BLaER1 treated with 17β-estradiol and CSF1 and Interleukin-3, amounts not matched to agents 10 nM and 100 nM (cell line): ENCODE measurements around the gene PHLPP1.

Experiments used
- H3K27ac ChIP-seq, 11 experiments: shearing (Covaris generic); formaldehyde crosslinking; 2 replicates each; pipeline ENCODE4 v1.8.1; 2022
- H3K27me3 ChIP-seq, 11 experiments: shearing (Covaris generic); formaldehyde crosslinking; 2 replicates each; pipeline ENCODE4 v1.8.1; 2022
- H3K36me3 ChIP-seq, 11 experiments: shearing (Covaris generic); formaldehyde crosslinking; 2 replicates each; pipeline ENCODE4 v1.8.1; 2022
- H3K4me1 ChIP-seq, 10 experiments: shearing (Covaris generic); formaldehyde crosslinking; 2 replicates each; pipeline ENCODE4 v1.8.1; 2022
- H3K4me2 ChIP-seq, 11 experiments: shearing (Covaris generic); formaldehyde crosslinking; 2 replicates each; pipeline ENCODE4 v1.8.1; 2022
- H3K4me3 ChIP-seq, 10 experiments: shearing (Covaris generic); formaldehyde crosslinking; 2 replicates each; pipeline ENCODE4 v1.8.1; 2022
- H3K9ac ChIP-seq, 11 experiments: shearing (Covaris generic); formaldehyde crosslinking; 2 replicates each; pipeline ENCODE4 v1.8.1; 2022
- H3K9me3 ChIP-seq, 11 experiments: shearing (Covaris generic); formaldehyde crosslinking; replicated peaks in 1 of 11; 2 replicates each; pipeline ENCODE4 v1.8.1; 2022
- H4K20me1 ChIP-seq, 11 experiments: shearing (Covaris generic); formaldehyde crosslinking; 2 replicates each; pipeline ENCODE4 v1.8.1; 2022
- Cebpa-rat ChIP-seq, 11 experiments: shearing (Covaris generic); IDR thresholded peaks; 2 replicates each; pipeline ENCODE4 v1.8.1; 2022

The PHLPP1 gene

GRCh38 chr18:62834715-62835114, 119.4 kb downstream of the PHLPP1 start:
- Histone ChIP-seq H3K27ac (no peak overlapping the region), H3K4me3 (no peak overlapping the region), H3K27me3 (no peaks in the 10 kb centered on the region), H3K4me2 (no peak overlapping the region), H3K9ac (no peak overlapping the region), H3K4me1 (peaks cover 0 to 19% (median 11%) of the 10 kb centered on the region in 10 experiments; a peak in 12 of 20 replicates), H3K36me3 (peaks cover 0 to 55% (median 29%) of the 10 kb centered on the region in 11 experiments; a peak in 19 of 22 replicates), H3K9me3 (0 out of 22 replicates have a peak, but pooled peaks cover 0 to 6% (median 0%) of the 10 kb centered on the region in 11 experiments), H4K20me1 (peaks cover 0 to 23% (median 3%) of the 10 kb centered on the region in 11 experiments; a peak in 4 of 22 replicates)
- no peak for TF ChIP-seq Cebpa-rat (IDR thresholded peaks at IDR 0.05)

GRCh38 chr18:62837011-62837410, 121.7 kb downstream of the PHLPP1 start:
- Histone ChIP-seq H3K4me3 (no peak overlapping the region), H3K9ac (no peak overlapping the region), H4K20me1 (peaks cover 0 to 23% (median 3%) of the 10 kb centered on the region in 11 experiments; a peak in 4 of 22 replicates), H3K27me3 (no peaks in the 10 kb centered on the region), H3K4me1 (peaks cover 0 to 16% (median 6%) of the 10 kb centered on the region in 10 experiments; a peak in 12 of 20 replicates), H3K4me2 (no peak overlapping the region), H3K9me3 (no peaks in the 10 kb centered on the region; a peak in 1 of 22 replicates), H3K36me3 (peaks cover 0 to 46% (median 20%) of the 10 kb centered on the region in 11 experiments; a peak in 16 of 22 replicates), H3K27ac (no peak overlapping the region)
- TF ChIP-seq Cebpa-rat (IDR thresholded peaks at IDR 0.05), result no peak

- Histone ChIP-seq H3K36me3 (peaks cover 0 to 47% (median 25%) of the 10 kb centered on the region in 11 experiments; a peak in 16 of 22 replicates), H3K4me3 (no peak overlapping the region), H3K4me2 (no peak overlapping the region), H3K4me1 (peaks cover 0 to 8% (median 0%) of the 10 kb centered on the region in 10 experiments; a peak in 4 of 20 replicates), H3K9ac (no peak overlapping the region), H3K9me3 (peaks cover 0 to 7% (median 0%) of the 10 kb centered on the region in 11 experiments; a peak in 2 of 22 replicates), H3K27ac (no peak overlapping the region), H4K20me1 (peaks cover 0 to 23% (median 3%) of the 10 kb centered on the region in 11 experiments; a peak in 4 of 22 replicates), H3K27me3 (no peaks in the 10 kb centered on the region)
- no peak for TF ChIP-seq Cebpa-rat (IDR thresholded peaks at IDR 0.05)
These were observed 123.2 kb downstream of the PHLPP1 start for GRCh38 chr18:62838475-62839098.

- no peak overlapping the region for H3K27ac ChIP-seq
- H3K4me3 ChIP-seq, result no peak overlapping the region
- H3K9ac ChIP-seq, result no peak overlapping the region
- H3K4me1 ChIP-seq, result peaks cover 0 to 8% (median 0%) of the 10 kb centered on the region in 10 experiments; a peak in 4 of 20 replicates
- TF ChIP-seq Cebpa-rat (IDR thresholded peaks at IDR 0.05), result no peak
- H3K36me3 ChIP-seq, result peaks cover 0 to 60% (median 36%) of the 10 kb centered on the region in 11 experiments; a peak in 17 of 22 replicates
- H3K4me2 ChIP-seq, result no peak overlapping the region
- H3K27me3 ChIP-seq, result no peaks in the 10 kb centered on the region
- peaks cover 0 to 9% (median 0%) of the 10 kb centered on the region in 11 experiments; a peak in 3 of 22 replicates for H4K20me1 ChIP-seq
- peaks cover 0 to 7% (median 0%) of the 10 kb centered on the region in 11 experiments; a peak in 2 of 22 replicates for H3K9me3 ChIP-seq
These were observed 124.8 kb downstream of the PHLPP1 start for GRCh38 chr18:62839874-62840713.

- H4K20me1 ChIP-seq, result peaks cover 0 to 7% (median 0%) of the 10 kb centered on the region in 11 experiments; a peak in 4 of 22 replicates
- H3K9me3 ChIP-seq, result peaks cover 0 to 7% (median 0%) of the 10 kb centered on the region in 11 experiments; a peak in 2 of 22 replicates
- no peak overlapping the region for H3K9ac ChIP-seq
- H3K4me2 ChIP-seq, result no peak overlapping the region
- H3K4me3 ChIP-seq, result no peak overlapping the region
- TF ChIP-seq Cebpa-rat (IDR thresholded peaks at IDR 0.05), result no peak
- no peaks in the 10 kb centered on the region for H3K27me3 ChIP-seq
- H3K27ac ChIP-seq, result no peak overlapping the region
- peaks cover 0 to 8% (median 0%) of the 10 kb centered on the region in 10 experiments; a peak in 4 of 20 replicates for H3K4me1 ChIP-seq
- H3K36me3 ChIP-seq, result peaks cover 0 to 61% (median 36%) of the 10 kb centered on the region in 11 experiments; a peak in 16 of 22 replicates
These were observed 126.1 kb downstream of the PHLPP1 start for GRCh38 chr18:62841405-62841804.

- TF ChIP-seq Cebpa-rat (IDR thresholded peaks at IDR 0.05), result no peak
- Histone ChIP-seq H3K4me3 (no peak overlapping the region), H3K9ac (no peak overlapping the region), H3K4me2 (no peak overlapping the region), H4K20me1 (peaks cover 0 to 4% (median 0%) of the 10 kb centered on the region in 11 experiments; a peak in 2 of 22 replicates), H3K27me3 (no peaks in the 10 kb centered on the region), H3K36me3 (peaks cover 0 to 69% (median 36%) of the 10 kb centered on the region in 11 experiments; a peak in 16 of 22 replicates), H3K27ac (no peak overlapping the region), H3K9me3 (peaks cover 0 to 7% (median 0%) of the 10 kb centered on the region in 11 experiments; a peak in 2 of 22 replicates), H3K4me1 (peaks cover 0 to 8% (median 0%) of the 10 kb centered on the region in 10 experiments; a peak in 4 of 20 replicates)
These were observed 127.6 kb downstream of the PHLPP1 start for GRCh38 chr18:62842898-62843297.

- H3K9ac ChIP-seq, result no peak overlapping the region
- no peaks in the 10 kb centered on the region for H3K27me3 ChIP-seq
- no peak for TF ChIP-seq Cebpa-rat (IDR thresholded peaks at IDR 0.05)
- H3K27ac ChIP-seq, result no peak overlapping the region
- peaks cover 0 to 63% (median 33%) of the 10 kb centered on the region in 11 experiments; a peak in 16 of 22 replicates for H3K36me3 ChIP-seq
- peaks cover 0 to 3% (median 0%) of the 10 kb centered on the region in 11 experiments; a peak in 2 of 22 replicates for H4K20me1 ChIP-seq
- 0 out of 20 replicates have a peak, but pooled peaks cover 0 to 3% (median 0%) of the 10 kb centered on the region in 10 experiments for H3K4me1 ChIP-seq
- peaks cover 0 to 7% (median 0%) of the 10 kb centered on the region in 11 experiments; a peak in 2 of 22 replicates for H3K9me3 ChIP-seq
- H3K4me2 ChIP-seq, result no peak overlapping the region
- H3K4me3 ChIP-seq, result no peak overlapping the region
These were observed 129.7 kb downstream of the PHLPP1 start for GRCh38 chr18:62844850-62845643.

- TF ChIP-seq Cebpa-rat (IDR thresholded peaks at IDR 0.05), result no peak
- H3K36me3 ChIP-seq, result peaks cover 0 to 59% (median 27%) of the 10 kb centered on the region in 11 experiments; a peak in 17 of 22 replicates
- peaks cover 0 to 6% (median 0%) of the 10 kb centered on the region in 11 experiments; a peak in 2 of 22 replicates for H4K20me1 ChIP-seq
- H3K9ac ChIP-seq, result no peak overlapping the region
- no peaks in the 10 kb centered on the region for H3K27me3 ChIP-seq
- no peak overlapping the region for H3K4me2 ChIP-seq
- no peak overlapping the region for H3K27ac ChIP-seq
- no peak overlapping the region for H3K4me3 ChIP-seq
- 0 out of 20 replicates have a peak, but pooled peaks cover 0 to 3% (median 0%) of the 10 kb centered on the region in 10 experiments for H3K4me1 ChIP-seq
- peaks cover 0 to 7% (median 0%) of the 10 kb centered on the region in 11 experiments; a peak in 2 of 22 replicates for H3K9me3 ChIP-seq
These were observed 131.0 kb downstream of the PHLPP1 start for GRCh38 chr18:62846313-62846712.
